ENCODE results near the gene NRN1L.

DNA sequence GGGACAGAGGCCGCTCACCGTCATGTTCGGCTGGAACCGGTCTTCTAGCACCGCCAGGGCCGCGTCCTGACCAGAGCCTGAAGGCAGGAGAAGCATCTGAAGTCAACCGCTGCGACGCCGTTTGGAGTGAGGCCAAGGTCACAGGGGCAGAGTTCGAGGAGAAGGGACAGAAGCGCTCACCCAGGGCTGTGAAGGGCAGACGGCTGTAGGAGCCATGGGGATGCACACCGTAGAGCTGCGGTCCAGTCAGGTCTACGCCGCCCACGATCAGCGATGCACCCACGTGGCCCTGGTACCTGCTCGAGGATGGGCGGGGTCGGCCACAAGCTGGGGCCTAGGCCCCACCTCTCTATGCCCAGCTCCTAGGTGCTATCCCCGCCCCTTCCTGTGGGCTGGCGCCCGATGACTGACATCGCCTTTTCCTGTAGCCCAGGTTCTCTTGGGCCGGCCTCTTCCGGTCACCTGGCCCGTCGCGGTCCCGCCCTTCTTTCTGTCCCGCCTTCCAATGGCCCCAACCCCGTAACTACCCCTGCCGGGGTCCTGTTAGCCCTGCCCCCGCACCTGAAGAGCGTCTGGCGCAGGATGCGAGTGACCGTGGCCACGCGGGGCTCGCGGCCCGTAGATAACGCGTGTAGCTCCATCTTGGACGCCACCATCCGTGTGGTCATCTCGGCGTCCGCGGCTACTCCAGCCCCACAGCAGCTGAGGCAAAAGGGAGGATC lies 50.9 kb downstream of the NRN1L start:
- TF ChIP-seq, protein P1, sequence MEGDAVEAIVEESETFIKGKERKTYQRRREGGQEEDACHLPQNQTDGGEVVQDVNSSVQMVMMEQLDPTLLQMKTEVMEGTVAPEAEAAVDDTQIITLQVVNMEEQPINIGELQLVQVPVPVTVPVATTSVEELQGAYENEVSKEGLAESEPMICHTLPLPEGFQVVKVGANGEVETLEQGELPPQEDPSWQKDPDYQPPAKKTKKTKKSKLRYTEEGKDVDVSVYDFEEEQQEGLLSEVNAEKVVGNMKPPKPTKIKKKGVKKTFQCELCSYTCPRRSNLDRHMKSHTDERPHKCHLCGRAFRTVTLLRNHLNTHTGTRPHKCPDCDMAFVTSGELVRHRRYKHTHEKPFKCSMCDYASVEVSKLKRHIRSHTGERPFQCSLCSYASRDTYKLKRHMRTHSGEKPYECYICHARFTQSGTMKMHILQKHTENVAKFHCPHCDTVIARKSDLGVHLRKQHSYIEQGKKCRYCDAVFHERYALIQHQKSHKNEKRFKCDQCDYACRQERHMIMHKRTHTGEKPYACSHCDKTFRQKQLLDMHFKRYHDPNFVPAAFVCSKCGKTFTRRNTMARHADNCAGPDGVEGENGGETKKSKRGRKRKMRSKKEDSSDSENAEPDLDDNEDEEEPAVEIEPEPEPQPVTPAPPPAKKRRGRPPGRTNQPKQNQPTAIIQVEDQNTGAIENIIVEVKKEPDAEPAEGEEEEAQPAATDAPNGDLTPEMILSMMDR (IDR thresholded peaks at IDR 0.05) = no peak
- TF ChIP-seq POLR2AphosphoS5 (IDR thresholded peaks at IDR 0.05; ENCODE audit: insufficient read depth in 1 of 2, low read depth in 1 of 2) = peak; percentile 95 to 97
